ENCODE measurements around the gene DLX5. TPM values are rescaled to one million over a fixed set of nuclear protein-coding genes. Genes with fewer than 3 reads are reported as not detected.

The DLX5 gene
- total RNA-seq, 3 donors from 2014 or later = not detected

Other genes starting within 250 kb of the DLX5 start
- not detected for gene DLX6, start 19.3 kb downstream of the DLX5 start, total RNA-seq
- 10 to 100 TPM; 36.7 to 39.8 (median 39.3) TPM for gene SDHAF3, start 92.9 kb upstream of the DLX5 start, total RNA-seq

All from activated T-cell treated with anti-CD3 and anti-CD28 coated beads, Interleukin-2, amount 50 U/mL, for 4 hours (primary cell).